Measurements from ENCODE around the gene TPSD1.
"Not testable (repeated sequence)": the region's sequence is repeated elsewhere in the genome, so short reads cannot be mapped to it uniquely, and the experiment has no call there.

- TF ChIP-seq CTCF (IDR thresholded peaks at IDR 0.05; ENCODE audit: insufficient read depth, low read depth, low read length); EZH2 (IDR thresholded peaks at IDR 0.05; ENCODE audit: insufficient read depth, low read length): not testable (repeated sequence)
Observed at GRCh38 chr16:1226692-1227091, 29.2 kb upstream of the TPSD1 start.

All from astrocyte (in vitro differentiated cells and primary cell).